ENCODE results near the gene CEP170B. TPM values are rescaled to one million over a fixed set of nuclear protein-coding genes. Genes with fewer than 3 reads are reported as not detected.
"Not testable (repeated sequence)": the region's sequence is repeated elsewhere in the genome, so short reads cannot be mapped to it uniquely, and the experiment has no call there.

CEP170B gene
- total RNA-seq, 1 donor from 2014 or later: 14.4 TPM

- H3K4me1 Mint-ChIP-seq: peaks cover 5% of the 10 kb centered on the region
- H3K4me3 Mint-ChIP-seq: no peak overlapping the region
- peaks cover 64% of the 10 kb centered on the region for H3K27me3 Mint-ChIP-seq (ENCODE audit: low read depth)
- no peak for TF ChIP-seq CTCF (conservative IDR thresholded peaks at IDR 0.05)
- H3K9me3 Mint-ChIP-seq: peaks cover 12% of the 10 kb centered on the region
- no peak overlapping the region for H3K27ac Mint-ChIP-seq (ENCODE audit: unreplicated experiment)
- no peak for DNase-seq (ENCODE audit: low read depth, low spot score)
- peaks cover 6% of the 10 kb centered on the region for H3K36me3 Mint-ChIP-seq (ENCODE audit: low read depth)
Measured at GRCh38 chr14:104913435-104913834, 48.4 kb downstream of the CEP170B start.

GRCh38 chr14:104917116-104917515 is 52.0 kb downstream of the CEP170B start:
- TF ChIP-seq CTCF (conservative IDR thresholded peaks at IDR 0.05): no peak
- H3K4me3 Mint-ChIP-seq: no peak overlapping the region
- H3K27me3 Mint-ChIP-seq (ENCODE audit: low read depth): peaks cover 36% of the 10 kb centered on the region
- DNase-seq (ENCODE audit: low read depth, low spot score): no peak
- H3K27ac Mint-ChIP-seq (ENCODE audit: unreplicated experiment): no peak overlapping the region
- H3K9me3 Mint-ChIP-seq: peaks cover 5% of the 10 kb centered on the region
- no peaks in the 10 kb centered on the region for H3K36me3 Mint-ChIP-seq (ENCODE audit: low read depth)
- H3K4me1 Mint-ChIP-seq: peaks cover 19% of the 10 kb centered on the region

GRCh38 chr14:104917993-104918392 is 52.9 kb downstream of the CEP170B start:
- Mint-ChIP-seq H3K27ac (ENCODE audit: unreplicated experiment) (no peak overlapping the region), H3K4me3 (no peak overlapping the region), H3K27me3 (ENCODE audit: low read depth) (peaks cover 35% of the 10 kb centered on the region), H3K9me3 (peaks cover 5% of the 10 kb centered on the region), H3K36me3 (ENCODE audit: low read depth) (no peaks in the 10 kb centered on the region), H3K4me1 (peaks cover 19% of the 10 kb centered on the region)
- TF ChIP-seq CTCF (conservative IDR thresholded peaks at IDR 0.05): no peak
- no peak for DNase-seq (ENCODE audit: low read depth, low spot score)

GRCh38 chr14:104919152-104919992 is 54.3 kb downstream of the CEP170B start:
- Mint-ChIP-seq H3K27me3 (ENCODE audit: low read depth) (peaks cover 22% of the 10 kb centered on the region), H3K4me1 (peaks cover 19% of the 10 kb centered on the region)
- H3K27ac Mint-ChIP-seq (ENCODE audit: unreplicated experiment); DNase-seq (ENCODE audit: low read depth, low spot score); H3K9me3 Mint-ChIP-seq; H3K36me3 Mint-ChIP-seq (ENCODE audit: low read depth); H3K4me3 Mint-ChIP-seq: not testable (repeated sequence)

- H3K9me3 Mint-ChIP-seq: no peaks in the 10 kb centered on the region
Measured at GRCh38 chr14:104919993-104920315, 54.9 kb downstream of the CEP170B start.

More at GRCh38 chr14:104919993-104920315, 54.9 kb downstream of the CEP170B start:
- H3K4me1 Mint-ChIP-seq: peaks cover 19% of the 10 kb centered on the region
- H3K27me3 Mint-ChIP-seq (ENCODE audit: low read depth): peaks cover 16% of the 10 kb centered on the region
- H3K4me3 Mint-ChIP-seq: no peak overlapping the region
- no peak for DNase-seq (ENCODE audit: low read depth, low spot score)
- no peaks in the 10 kb centered on the region for H3K36me3 Mint-ChIP-seq (ENCODE audit: low read depth)
- H3K27ac Mint-ChIP-seq (ENCODE audit: unreplicated experiment): no peak overlapping the region
- no peak for TF ChIP-seq CTCF (conservative IDR thresholded peaks at IDR 0.05)
